HG03045 (cell line): ENCODE results near the gene NAGLU.
A peak's percentile ranks its signal among the peaks of the same experiment; 100 is the strongest.

Experiments used
- ATAC-seq: cut with Tn5 transposase; IDR thresholded peaks from one replicate; pipeline ENCODE4 v1.9.1; 2021; ENCODE audit warnings: mild to moderate bottlenecking, moderate library complexity; ENCODE audit not compliant: unreplicated experiment

The NAGLU gene

DNA sequence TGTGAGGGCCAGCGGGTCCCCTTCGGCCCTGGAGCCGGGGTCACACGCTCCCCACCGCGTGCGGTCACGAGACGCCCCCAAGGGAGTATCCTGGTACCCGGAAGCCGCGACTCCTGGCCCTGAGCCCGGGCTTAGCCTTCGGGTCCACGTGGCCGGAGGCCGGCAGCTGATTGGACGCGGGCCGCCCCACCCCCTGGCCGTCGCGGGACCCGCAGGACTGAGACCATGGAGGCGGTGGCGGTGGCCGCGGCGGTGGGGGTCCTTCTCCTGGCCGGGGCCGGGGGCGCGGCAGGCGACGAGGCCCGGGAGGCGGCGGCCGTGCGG lies at the start of gene NAGLU:
TSS of gene NAGLU (plus strand) at position 194 of the 324 bp plus-strand sequence. CDS start at position 226, 32 bp downstream.
- ATAC-seq: peak; percentile 89

DNA sequence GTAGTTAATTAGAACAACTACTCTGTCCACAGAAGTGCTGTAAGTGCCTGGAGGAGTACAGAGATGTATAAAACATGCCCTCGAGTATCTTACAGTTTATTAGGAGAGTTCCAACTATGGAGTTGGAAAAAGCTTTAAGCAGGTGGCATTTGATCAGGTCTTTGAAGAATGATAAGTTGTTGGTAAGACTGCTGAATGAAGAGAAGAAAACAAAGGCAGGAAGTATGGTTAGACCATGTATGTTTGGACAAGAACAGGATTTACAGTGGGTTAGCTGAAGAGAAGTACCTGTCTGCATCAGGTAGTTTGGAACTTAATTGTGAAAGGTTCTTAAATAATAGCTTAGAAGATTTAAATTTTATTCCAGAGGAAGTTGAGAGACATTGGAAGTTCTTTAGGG lies 48.0 kb upstream of the NAGLU start:
- no peak for ATAC-seq

DNA sequence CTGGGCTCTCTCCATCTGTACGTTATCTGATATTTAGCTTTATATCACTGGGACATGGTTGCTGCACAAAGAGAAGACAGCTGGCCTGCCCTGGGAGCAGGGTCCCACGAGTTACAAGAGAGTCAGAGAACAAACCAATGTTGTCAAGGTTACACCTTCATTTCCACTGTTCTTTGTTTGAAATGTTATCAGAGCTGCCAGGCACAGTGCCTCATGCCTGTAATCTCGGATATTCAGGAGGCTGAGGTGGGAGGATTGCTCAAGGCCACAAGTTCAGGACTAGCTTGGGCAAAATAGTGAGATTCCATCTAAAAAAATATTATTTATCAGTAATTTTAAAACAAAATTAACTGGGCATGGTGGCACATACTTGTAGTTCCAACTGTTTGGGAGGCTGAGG lies 42.7 kb upstream of the NAGLU start:
- ATAC-seq: no peak

DNA sequence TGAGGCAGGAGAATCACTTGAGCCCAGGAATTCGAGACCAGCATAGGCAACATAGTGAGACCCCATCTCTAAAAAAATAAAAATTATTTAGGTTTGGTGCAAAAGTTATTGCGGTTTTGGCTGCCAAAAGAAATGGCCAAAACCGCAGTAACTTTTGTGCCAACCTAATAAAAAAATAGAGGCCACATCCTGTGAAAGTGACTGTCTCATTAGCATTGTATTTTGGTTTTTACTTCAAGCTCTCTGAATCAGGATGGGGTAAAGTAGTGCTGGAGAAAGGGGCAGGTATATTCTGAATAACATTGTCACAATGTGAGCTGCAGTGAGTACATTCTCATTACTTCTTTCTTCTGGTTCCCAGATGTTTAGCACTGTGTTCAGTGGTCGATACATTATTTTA lies 41.4 kb upstream of the NAGLU start:
- no peak for ATAC-seq

DNA sequence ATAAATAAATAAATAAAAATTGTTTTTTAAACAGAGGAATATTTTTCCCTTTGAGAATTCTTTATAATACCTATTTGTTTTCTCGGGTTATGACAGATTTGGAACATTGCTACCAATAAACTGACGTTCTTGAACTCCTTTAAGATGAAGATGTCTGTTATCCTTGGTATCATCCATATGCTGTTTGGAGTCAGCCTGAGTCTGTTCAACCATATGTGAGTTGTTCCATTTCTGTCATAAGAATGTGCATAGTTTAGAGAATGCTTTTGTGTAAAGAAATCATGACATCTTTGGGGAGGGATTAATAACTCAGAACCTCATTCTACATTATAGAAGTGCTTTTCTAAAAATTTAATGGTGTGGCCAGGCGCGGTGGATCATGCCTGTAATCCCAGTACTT lies 37.2 kb upstream of the NAGLU start:
- no peak for ATAC-seq

DNA sequence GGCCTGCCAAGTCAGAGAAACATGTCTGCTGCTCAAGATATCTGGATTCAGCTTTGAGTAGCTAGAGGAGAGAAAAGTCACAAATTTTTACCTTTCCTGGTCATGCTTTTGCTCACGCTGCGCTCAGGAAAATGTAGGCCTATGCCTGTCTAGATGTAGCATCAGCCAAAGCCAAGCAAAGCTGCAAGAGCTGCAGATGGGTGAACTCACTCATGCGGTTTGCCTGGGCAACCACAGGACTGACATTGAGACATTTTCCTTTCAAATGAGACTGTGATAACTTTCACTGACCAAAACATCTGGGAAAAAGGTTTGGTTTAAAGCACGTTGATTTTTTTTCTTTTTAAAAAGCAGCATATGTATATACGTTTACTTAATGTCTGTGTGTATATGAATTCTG lies 34.0 kb upstream of the NAGLU start:
- no peak for ATAC-seq

DNA sequence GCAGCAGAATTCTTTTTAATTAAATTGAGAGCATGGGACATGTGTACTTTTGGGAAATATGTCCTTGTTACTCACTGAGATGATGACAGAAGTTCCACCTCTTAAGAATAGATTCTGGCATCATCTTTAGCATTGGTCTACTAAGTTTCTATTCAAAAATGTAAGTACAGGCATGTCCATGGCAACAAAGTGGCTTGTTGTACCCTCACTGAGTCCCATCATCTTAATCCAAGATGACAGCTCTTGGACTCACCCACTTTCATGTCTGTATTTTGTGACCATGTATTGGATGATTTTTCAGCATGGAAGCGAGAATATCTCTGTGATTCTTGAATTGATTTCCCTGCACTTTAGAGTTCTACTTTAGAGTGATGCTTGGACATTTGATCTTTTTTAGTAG lies 33.1 kb upstream of the NAGLU start:
- ATAC-seq: no peak

DNA sequence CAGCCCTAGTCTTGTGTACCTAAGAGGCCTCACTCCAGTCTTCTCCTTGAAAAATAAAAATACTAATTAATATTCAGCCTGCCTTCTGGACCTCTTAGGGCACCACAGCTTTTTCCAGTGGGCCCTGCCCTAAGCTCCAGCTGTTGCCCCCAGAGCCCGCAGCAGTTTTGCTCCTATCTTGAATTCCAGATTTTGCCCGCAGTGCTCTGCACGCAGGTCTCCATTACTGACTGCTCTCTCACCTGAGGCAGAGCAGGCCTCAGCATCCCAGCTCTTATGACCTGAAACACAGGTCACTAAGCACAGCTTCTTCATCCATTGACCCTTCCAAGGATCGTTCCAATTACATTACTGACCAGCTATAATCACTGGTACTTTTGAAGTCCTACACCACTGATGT lies 28.4 kb upstream of the NAGLU start:
- ATAC-seq: no peak

DNA sequence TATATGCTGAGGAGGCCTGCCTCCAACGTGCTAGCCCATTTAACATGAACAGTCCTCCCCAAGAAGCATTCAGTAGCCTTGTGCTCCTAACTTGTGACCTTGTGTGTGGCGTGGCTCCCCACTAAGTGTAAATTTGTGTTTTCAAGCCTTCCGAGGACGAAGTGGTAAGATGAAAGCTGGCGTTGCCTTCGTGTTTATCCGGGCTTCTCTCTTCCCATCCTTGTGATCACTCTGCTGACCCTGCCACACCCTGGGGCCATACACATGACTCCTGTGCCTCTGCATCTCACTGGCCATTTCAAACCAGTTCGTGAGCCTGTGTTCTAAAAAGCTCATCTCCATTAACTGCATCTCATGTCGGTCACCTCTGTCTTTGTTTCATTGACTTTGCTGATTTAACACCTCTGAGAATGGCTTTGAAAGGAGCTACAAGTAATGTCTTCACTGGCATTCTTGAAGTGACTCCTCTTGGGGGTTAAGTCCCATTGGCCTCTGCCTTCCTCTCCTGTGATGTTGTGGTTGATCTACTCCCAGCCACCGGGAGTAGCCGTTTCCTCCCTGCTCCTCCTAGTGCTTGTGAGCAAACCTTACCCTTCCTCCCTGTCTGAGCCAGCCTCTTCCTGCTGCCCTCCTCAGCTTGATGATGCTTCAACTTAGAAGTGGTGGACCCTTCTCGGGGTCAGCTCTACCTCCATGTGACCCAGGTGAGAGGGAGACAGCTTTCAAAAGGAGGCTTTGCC lies 27.4 kb upstream of the NAGLU start:
- ATAC-seq: no peak

DNA sequence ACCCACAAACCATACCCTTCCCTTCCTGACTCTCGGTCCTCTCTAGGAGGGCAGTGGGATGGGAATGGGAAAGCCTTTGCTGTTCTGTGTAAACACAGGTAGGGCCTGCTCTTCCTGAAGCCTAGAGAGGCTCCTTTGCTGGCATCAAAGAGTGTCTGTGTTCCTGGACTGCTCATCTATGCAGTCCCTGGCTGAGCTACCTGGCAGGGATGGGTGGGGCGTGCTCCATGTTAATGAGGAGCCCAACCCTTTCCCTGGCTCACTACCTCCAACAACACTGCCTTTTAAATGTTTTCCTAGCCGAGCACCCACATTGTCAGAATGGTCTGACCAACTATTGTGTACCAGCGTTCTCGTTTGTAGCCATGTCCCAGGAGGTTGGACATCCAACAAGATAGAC lies 26.6 kb upstream of the NAGLU start:
- ATAC-seq: no peak

DNA sequence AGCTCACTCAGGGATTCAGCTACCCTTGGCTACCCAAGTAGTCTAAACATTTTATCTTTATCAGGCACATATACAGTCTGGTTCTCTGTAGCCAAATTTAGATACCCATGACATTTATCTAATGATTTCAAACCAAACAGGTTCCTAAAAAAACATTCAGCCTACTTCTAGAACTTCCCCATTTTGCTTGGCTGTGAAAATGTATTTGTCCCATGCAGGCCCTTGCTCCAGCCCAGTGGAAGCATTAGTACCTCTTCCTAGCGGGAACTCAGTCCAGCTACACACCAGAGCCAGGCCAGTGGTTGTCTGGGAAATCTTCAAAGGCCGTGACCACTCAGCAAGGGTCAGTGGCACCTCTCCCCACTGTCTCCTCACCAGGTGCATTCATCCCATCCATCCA lies 26.2 kb upstream of the NAGLU start:
- ATAC-seq: no peak

DNA sequence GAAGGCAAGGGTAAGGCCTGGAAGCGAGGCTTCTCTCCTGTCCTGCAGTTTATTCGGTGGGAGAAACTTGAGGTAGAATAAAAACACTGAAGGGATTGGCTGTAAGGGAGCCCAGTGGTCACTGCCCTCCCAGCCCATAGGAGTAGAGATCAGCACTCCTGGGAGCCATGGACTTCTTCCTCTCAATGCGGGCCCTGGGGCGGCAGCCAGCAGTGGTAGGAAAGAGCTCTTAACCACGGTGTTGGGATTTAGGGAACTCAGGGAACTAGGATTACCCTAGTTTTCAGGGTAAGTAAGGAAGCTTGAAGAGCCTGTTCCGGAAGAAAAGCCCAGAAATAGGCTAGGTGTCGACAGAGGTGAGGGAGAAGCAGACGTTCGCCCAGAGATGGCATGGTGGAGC lies 23.8 kb upstream of the NAGLU start:
- ATAC-seq: no peak

DNA sequence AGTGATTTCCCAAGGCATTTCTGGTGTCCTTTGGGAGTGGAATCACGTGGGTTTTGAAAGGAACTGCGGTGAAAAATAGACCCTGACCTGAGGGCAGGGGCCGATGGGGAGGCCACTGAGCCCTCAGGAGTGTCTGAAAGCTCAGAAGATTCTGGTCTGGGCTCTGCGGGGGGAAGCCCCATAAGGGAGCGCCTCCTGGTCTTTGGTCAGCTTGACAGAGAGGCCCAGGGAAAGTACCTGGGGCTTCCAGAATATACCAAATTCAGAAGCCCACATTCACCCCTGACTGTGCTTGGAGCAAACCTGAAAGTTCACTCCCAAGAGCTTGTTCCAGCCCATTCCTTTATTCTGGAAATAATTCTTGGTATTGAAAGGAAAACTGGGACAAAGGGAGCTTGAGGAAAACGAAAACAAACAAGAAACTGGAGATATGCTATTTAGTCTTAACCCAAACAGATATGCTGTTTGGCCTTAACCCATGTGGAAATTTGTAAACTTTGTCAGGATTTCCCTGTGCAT lies 23.2 kb upstream of the NAGLU start:
- ATAC-seq: peak; percentile 48

DNA sequence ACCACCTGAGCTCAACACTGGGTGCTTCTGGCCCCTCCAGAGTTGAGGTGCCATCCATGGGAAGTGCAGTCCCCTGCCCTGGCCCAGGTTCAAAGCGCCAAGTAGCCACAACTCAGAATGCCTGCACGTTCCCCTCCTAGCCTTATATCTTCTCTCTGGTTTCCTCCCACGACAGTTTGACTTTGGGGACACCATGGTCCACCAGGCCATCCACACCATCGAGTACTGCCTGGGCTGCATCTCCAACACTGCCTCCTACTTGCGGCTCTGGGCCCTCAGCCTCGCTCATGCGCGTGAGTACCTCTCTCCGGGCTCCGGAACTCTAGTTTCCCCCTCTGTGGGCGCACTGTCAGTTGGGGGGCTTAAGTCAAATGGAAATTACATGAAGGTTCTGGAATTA lies 22.4 kb upstream of the NAGLU start:
- ATAC-seq: no peak

DNA sequence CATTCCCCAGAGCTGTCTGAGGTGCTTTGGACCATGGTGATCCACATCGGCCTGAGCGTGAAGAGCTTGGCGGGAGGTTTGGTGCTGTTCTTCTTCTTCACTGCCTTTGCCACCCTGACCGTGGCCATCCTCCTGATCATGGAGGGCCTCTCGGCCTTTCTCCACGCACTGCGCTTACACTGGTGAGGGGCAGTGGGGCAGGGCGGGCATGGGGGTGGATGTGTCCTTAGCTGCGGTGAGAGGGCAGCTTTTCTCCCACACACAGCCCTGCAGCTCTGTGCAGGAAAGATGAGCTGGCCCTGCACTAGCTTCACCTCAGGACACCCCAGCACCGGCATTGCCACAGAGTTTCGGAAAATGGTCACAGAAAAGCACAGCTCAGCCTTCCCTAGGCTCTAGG lies 21.8 kb upstream of the NAGLU start:
- ATAC-seq: no peak

DNA sequence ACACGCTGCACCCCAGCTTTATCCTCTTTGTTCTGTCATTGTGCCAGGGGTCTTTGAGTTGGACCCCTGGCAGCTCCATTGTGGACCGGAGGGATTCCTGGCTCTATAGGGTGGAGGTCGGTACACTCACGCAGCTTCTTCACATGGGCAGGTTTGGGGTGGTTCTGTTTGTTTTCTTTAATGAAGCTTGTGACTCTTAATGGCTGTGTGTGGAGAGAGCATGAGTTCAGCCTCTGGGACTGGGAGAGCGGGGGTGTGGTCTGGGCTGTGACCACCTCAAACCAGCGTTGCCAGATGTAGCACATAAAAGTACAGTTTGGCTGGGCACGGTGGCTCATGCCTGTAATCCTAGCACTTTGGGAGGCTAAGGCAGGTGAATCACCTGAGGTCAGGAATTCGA lies 21.2 kb upstream of the NAGLU start:
- no peak for ATAC-seq

DNA sequence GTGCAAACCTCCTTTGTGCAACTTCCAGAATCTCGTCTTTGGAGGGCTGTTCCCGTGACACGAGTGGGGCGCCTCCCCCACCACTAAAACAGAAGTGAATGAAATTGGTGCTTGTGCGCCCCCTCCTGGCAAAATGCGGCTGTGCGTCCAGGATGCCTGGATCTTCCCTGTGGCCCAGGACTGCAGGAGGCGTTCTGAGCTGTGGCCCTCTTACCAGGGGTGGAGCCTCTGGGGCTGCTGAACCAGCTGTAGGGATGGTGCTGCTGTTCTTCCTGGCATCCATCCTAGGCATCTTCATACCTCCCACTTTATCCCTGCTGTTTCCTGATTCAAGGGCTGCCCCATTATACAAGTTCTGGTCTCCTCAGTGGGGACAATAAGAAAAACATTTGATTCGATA lies 18.5 kb upstream of the NAGLU start:
- no peak for ATAC-seq

DNA sequence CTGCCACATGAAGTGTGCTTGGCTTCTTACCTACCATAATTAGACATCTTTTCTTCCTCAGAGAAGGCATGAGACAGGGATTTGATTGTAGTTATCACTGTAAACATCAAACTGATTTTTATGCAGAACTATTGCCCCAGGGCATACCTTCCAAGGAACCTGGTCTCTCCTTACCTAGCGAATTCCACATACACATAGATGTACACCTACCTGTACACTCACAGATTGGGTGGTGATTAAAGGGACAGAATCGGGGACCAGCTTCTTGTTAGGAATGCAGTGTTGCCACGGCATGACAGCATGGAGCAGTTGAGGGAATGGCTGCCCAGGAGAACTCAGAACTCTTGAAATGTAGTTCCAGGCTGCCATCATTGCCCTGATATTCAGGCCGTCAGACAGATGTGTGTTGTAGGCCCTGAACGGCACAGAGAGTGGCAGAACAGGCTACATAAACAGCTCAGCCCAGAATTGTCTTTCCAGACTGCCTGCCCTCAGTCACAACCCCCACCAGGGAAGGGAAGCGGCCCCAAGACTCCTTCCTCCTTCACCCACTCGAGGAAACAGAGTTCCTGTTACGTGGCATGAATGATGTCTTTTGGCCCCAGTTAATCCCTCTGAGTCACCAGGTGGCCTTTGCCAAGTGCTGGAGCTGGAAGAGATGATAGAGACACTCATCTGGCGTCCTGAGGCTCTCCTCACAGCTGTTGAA lies 17.8 kb upstream of the NAGLU start:
- no peak for ATAC-seq

DNA sequence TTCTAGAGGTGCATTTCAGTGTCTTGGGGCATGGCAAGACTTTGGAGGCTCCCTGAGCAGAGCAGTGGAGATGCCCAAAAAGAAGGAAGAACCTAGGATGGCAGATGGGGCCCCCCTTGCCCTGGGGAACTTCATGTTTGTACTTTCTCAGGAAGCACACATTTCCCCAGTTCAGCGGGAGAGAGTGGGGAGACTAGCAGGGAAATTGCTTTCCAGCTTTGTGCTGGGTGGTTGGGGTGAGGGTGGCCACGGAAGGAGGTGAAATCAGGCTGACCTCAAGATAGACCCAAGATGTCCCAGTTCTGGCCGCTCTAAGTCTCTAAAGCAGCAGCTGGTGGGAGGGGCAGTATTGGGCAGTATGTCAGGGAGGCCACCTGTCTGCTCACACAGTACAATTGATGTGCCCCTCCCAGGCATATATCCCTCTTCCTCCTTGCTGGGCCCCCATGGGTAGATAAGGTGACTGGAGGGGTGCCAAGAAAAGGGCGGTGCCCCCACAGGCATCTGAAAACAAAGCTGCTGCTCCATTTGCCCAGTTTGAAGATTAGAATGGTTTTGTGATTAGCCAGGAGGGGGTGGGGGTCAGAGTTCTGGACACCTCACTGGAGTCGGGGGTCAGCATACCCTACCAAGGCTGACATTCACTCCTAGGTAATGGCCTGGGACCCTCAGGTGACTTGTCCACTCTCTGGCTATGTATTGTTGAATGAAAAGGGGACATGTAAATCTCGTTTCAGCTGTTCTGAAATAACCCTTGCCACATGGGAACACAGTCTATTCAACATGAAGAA lies 17.1 kb upstream of the NAGLU start:
- no peak for ATAC-seq

DNA sequence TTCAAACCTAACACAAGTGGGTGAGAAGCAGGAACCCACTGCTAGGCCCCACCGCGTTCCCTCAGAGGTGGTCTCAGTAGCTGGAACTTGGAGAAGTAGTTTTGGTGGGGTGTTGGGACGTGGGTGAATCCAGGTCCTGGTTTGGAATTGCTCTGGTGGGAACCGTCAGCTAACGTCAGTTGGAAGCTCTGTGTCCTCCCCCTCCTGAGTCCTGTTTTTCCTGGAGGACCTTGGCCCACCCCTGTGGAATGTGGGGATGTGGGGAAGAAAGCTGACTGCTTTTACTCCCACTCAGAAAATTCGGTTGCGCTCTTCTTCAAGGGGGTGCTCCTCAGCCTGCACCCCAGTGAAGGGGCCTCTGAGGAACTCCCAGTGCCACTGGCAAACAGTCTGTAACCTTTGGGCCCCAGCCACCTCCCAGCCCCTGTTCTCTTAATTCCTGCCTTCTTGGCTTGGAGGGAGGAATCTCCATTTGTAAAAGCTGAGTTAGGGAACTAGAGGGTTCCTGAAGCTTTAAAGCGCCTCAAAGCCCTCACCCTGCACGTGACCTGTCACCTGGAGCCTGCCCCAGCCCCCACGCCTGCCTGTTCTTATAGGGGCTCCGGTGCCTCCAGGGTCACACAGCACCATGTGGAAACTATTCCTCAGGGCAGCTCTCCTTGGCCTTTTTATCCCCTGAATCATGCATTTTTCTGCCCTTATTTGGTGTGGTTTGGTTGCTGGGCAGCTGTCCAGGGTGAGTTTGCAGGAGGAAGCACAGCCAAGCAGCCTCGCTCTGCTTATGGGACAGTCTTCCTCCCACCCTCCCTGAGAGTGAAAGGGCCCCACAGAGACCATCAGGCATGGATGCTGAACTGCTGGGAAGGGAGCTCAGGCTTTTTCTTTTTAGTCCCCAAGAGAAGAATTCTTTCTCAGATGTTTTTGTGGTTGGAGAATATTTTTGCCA lies 16.2 kb upstream of the NAGLU start:
- ATAC-seq: no peak

DNA sequence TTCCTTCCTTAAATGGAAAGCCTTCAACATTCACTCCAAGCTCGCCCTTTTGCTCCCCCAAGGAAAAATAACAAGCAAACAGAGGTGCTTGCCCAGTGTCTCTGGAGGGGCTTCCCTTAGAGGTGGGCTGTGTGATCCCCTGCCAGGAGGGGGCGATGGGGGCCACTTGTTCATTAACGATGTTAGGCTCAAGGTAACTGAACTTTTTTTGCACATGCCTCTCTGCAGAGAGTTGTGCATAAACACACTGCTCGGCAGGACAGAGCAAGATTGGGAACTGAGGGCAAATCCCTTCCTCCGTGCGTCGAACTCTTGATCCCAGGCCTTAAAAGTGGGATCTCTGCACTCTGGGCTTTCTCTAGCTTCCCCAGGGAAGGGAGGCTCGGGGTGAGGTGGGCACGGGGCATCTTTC lies 15.5 kb upstream of the NAGLU start:
- ATAC-seq: no peak
